Transverse colon (tissue), 4 donors: ENCODE data around the gene ZDHHC24. TPM values are rescaled to one million over a fixed set of nuclear protein-coding genes. Genes with fewer than 3 reads are reported as not detected.

ENCODE experiments used
- DNase-seq: peaks from one replicate; pipeline ENCODE4 v3.0.0-alpha.2; 2019
- H3K27ac ChIP-seq, 4 donors: fragments of 200-600 bp; sonication (generic); 2 replicates each; pipeline ENCODE4 v1.5.1; 2016 to 2018; ENCODE audit warnings: inconsistent platforms in 4 of 4
- H3K27me3 ChIP-seq: fragments of 200-600 bp; sonication (generic); 2 replicates; pipeline ENCODE4 v1.5.1; 2017; ENCODE audit warnings: inconsistent platforms
- H3K36me3 ChIP-seq, 4 donors: fragments of 200-600 bp; sonication (generic); 2 replicates each; pipeline ENCODE4 v1.5.1; 2017 to 2019; ENCODE audit warnings: inconsistent platforms in 4 of 4
- H3K4me1 ChIP-seq, 4 donors: fragments of 200-600 bp; sonication (generic); 2 replicates each; pipeline ENCODE4 v1.5.1; 2017 to 2020; ENCODE audit warnings: inconsistent platforms in 4 of 4
- H3K4me3 ChIP-seq, 4 donors: fragments of 200-600 bp; sonication (generic); 1 replicate in 1 of 4; 2 replicates in 3 of 4; pipeline versions ENCODE4 v1.5.1 to v1.6.1; 2017 to 2019; ENCODE audit warnings: inconsistent platforms in 4 of 4
- H3K9me3 ChIP-seq, 2 donors: fragments of 200-600 bp; sonication (generic); 2 replicates each; pipeline ENCODE4 v1.5.1; 2017 to 2019; ENCODE audit warnings: inconsistent platforms in 2 of 2
- EP300 ChIP-seq: sonication (generic); formaldehyde crosslinking; IDR thresholded peaks from one replicate; pipeline ENCODE4 v1.6.1; 2017; ENCODE audit warnings: antibody characterized with exemption, low read depth
- POLR2A ChIP-seq: fragments of 450-650 bp; IDR thresholded peaks from one replicate; pipeline ENCODE4 v1.6.1; 2016; ENCODE audit warnings: antibody characterized with exemption, mild to moderate bottlenecking, moderate library complexity
- POLR2AphosphoS5 ChIP-seq, 3 donors: sonication (generic); formaldehyde crosslinking; IDR thresholded peaks; one replicate each; pipeline ENCODE4 v1.6.1; 2016; ENCODE audit warnings: antibody characterized with exemption in 3 of 3
- WGBS, 2 donors: methylation state at CpG; one replicate each; pipeline ENCODE4 v1.1.5; 2018; ENCODE audit warnings: low coverage in 1 of 2; 5-methylcytosine and 5-hydroxymethylcytosine counted together
- in situ Hi-C, 4 donors: fragments of 200-750 bp; cut with MboI; loops; one replicate each; pipeline versions ENCODE4 v1.15.0 to v1.15.1; 2017; ENCODE audit warnings: low sequenced_read_pairs in 3 of 4, low pct_ligation_motif_present in 1 of 4, low pct_unique_long_range_greater_than_20kb in 1 of 4
- intact Hi-C: fragments of 100-400 bp; cut with DNase I; formaldehyde crosslinking; loops from one replicate; pipeline ENCODE4 v1.15.1; 2023; ENCODE audit warnings: low total_unique reads
- total RNA-seq, 4 donors: library from RNA; depleted of rRNA; stranded (reverse); fragments of >200 nt; gene quantifications; one replicate each; pipeline ENCODE4 v1.1.0, GENCODE V29; 2016
- TF ChIP-seq, protein P1 (sequence below), 5 experiments: fragments of 200-600 bp in 3 of 5; fragments of 450-650 bp in 2 of 5; sonication (generic) in 3 of 5; IDR thresholded peaks; 1 replicate in 2 of 5; 2 replicates in 3 of 5; pipeline ENCODE4 v1.5.1; 2016 to 2017; ENCODE audit warnings: antibody characterized with exemption in 5 of 5, inconsistent platforms in 3 of 5, mild to moderate bottlenecking in 2 of 5, moderate library complexity in 1 of 5

ZDHHC24 gene
- total RNA-seq, 4 donors from 2014 or later = 12.1 to 34.4 (median 13.8) TPM

- H3K4me1 ChIP-seq = no peaks in the 10 kb centered on the region
- no peaks in the 10 kb centered on the region for H3K27me3 ChIP-seq
- 91% methylated on average over 13 of the region's 13 CpGs; no CpG with 5 or more reads in 1 of the 2 donors for WGBS, 2 donors
- no peak overlapping the region for H3K27ac ChIP-seq
- in situ Hi-C loops (no loop called here), intact Hi-C loops (no loop called here)
- no peak overlapping the region for H3K4me3 ChIP-seq
- no peaks in the 10 kb centered on the region for H3K9me3 ChIP-seq
- H3K36me3 ChIP-seq = peaks cover 0 to 5% (median 0%) of the 10 kb centered on the region in 4 donors
- TF ChIP-seq POLR2A (no peak), POLR2AphosphoS5 (IDR thresholded peaks at IDR 0.05) (no peak), EP300 (no peak)
- TF ChIP-seq, protein P1, sequence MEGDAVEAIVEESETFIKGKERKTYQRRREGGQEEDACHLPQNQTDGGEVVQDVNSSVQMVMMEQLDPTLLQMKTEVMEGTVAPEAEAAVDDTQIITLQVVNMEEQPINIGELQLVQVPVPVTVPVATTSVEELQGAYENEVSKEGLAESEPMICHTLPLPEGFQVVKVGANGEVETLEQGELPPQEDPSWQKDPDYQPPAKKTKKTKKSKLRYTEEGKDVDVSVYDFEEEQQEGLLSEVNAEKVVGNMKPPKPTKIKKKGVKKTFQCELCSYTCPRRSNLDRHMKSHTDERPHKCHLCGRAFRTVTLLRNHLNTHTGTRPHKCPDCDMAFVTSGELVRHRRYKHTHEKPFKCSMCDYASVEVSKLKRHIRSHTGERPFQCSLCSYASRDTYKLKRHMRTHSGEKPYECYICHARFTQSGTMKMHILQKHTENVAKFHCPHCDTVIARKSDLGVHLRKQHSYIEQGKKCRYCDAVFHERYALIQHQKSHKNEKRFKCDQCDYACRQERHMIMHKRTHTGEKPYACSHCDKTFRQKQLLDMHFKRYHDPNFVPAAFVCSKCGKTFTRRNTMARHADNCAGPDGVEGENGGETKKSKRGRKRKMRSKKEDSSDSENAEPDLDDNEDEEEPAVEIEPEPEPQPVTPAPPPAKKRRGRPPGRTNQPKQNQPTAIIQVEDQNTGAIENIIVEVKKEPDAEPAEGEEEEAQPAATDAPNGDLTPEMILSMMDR (IDR thresholded peaks at IDR 0.05) = no peak
- DNase-seq = no peak
These were observed 16.2 kb downstream of the ZDHHC24 start for GRCh38 chr11:66529655-66530054.

- H3K36me3 ChIP-seq = peaks cover 0 to 5% (median 0%) of the 10 kb centered on the region in 4 donors
- 80 to 89% methylated on average over 7 to 10 of the region's 10 CpGs for WGBS, 2 donors
- H3K4me3 ChIP-seq = no peak overlapping the region
These were observed 16.8 kb downstream of the ZDHHC24 start for GRCh38 chr11:66529069-66529468.

DNA sequence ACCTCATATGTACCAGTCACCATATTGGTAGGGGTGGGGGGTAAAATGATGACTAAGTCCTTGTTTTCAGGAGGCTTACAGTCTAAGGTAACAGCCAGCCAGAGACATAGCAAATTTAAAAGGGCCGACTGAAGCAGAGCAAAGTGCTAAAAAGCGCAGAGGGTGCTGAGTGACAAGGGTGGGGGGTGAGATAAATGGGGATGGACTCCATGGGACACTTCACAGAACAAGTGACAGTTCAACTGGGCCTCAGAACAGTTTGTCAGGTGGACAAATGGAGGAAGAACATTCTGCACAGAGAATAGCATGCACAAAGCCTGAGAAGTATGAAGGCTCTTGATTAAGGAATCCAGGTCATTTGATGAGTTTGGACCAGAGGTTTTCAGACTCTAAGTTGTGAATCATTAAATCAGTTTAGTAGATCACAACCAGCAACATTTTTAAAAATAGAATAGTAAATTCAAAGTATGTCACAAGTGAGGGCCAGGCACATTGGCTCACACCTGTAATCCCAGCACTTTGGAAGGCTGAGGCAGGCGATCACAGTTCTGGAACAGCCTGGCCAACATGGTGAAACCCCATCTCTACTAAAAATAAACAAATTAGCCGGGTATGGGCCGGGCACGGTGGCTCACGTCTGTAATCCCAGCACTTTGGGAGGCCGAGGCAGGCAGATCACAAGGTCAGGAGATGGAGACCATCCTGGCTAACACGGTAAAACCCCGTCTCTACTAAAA lies 21.4 kb downstream of the ZDHHC24 start:
- WGBS, 2 donors = 54 to 90% methylated on average over 3 to 10 of the region's 10 CpGs

More at GRCh38 chr11:66529069-66529468, 16.8 kb downstream of the ZDHHC24 start:
- H3K4me1 ChIP-seq = no peaks in the 10 kb centered on the region
- H3K27ac ChIP-seq = no peak overlapping the region
- in situ Hi-C loops (no loop called here), intact Hi-C loops (no loop called here)
- no peaks in the 10 kb centered on the region for H3K27me3 ChIP-seq
- H3K9me3 ChIP-seq = no peaks in the 10 kb centered on the region
- no peak for DNase-seq
- TF ChIP-seq, protein P1 (IDR thresholded peaks at IDR 0.05) = no peak
- TF ChIP-seq POLR2AphosphoS5 (IDR thresholded peaks at IDR 0.05) (no peak), EP300 (no peak), POLR2A (no peak)

GRCh38 chr11:66523611-66524010 lies 22.2 kb downstream of the ZDHHC24 start:
- peaks cover 0 to 31% (median 12%) of the 10 kb centered on the region in 4 donors for H3K36me3 ChIP-seq
- intact Hi-C loops = no loop called here

More for the DNA sequence above, 21.4 kb downstream of the ZDHHC24 start:
- TF ChIP-seq POLR2AphosphoS5 (IDR thresholded peaks at IDR 0.05) (no peak), POLR2A (no peak), EP300 (no peak)
- TF ChIP-seq, protein P1 (IDR thresholded peaks at IDR 0.05) = no peak
- Histone ChIP-seq H3K27me3 (no peaks in the 10 kb centered on the region), H3K9me3 (no peaks in the 10 kb centered on the region), H3K4me3 (no peak overlapping the region), H3K27ac (no peak overlapping the region), H3K36me3 (peaks cover 0 to 25% (median 12%) of the 10 kb centered on the region in 4 donors), H3K4me1 (no peaks in the 10 kb centered on the region)
- in situ Hi-C loops (no loop called here), intact Hi-C loops (no loop called here)
- no peak for DNase-seq

More at GRCh38 chr11:66523611-66524010, 22.2 kb downstream of the ZDHHC24 start:
- no peaks in the 10 kb centered on the region for H3K9me3 ChIP-seq
- WGBS, 2 donors = 91% methylated on average over 11 of the region's 11 CpGs; no CpG with 5 or more reads in 1 of the 2 donors
- in situ Hi-C loops = no loop called here
- no peak overlapping the region for H3K4me3 ChIP-seq
- H3K27ac ChIP-seq = no peak overlapping the region
- no peaks in the 10 kb centered on the region for H3K27me3 ChIP-seq
- DNase-seq = no peak
- H3K4me1 ChIP-seq = no peaks in the 10 kb centered on the region
- TF ChIP-seq EP300 (no peak), POLR2A (no peak), POLR2AphosphoS5 (IDR thresholded peaks at IDR 0.05) (no peak)
- TF ChIP-seq, protein P1 (IDR thresholded peaks at IDR 0.05) = no peak
